Measurements from ENCODE around the gene WIPF3.

The WIPF3 gene

GRCh38 chr7:29847916-29848315, 41.6 kb downstream of the WIPF3 start:
- no peak for DNase-seq (ENCODE audit: low spot score)

GRCh38 chr7:29848941-29849340, 42.6 kb downstream of the WIPF3 start:
- no peak for DNase-seq (ENCODE audit: low spot score)

- DNase-seq (ENCODE audit: low spot score) = no peak
Observed at GRCh38 chr7:29851487-29851886, 45.2 kb downstream of the WIPF3 start.

GRCh38 chr7:29852457-29852856, 46.1 kb downstream of the WIPF3 start:
- DNase-seq (ENCODE audit: low spot score) = no peak

GRCh38 chr7:29853072-29853471, 46.8 kb downstream of the WIPF3 start:
- DNase-seq (ENCODE audit: low spot score) = no peak

GRCh38 chr7:29853789-29854188, 47.5 kb downstream of the WIPF3 start:
- DNase-seq (ENCODE audit: low spot score) = no peak

GRCh38 chr7:29854257-29854938, 48.1 kb downstream of the WIPF3 start:
- no peak for DNase-seq (ENCODE audit: low spot score)

GRCh38 chr7:29857654-29858053, 51.3 kb downstream of the WIPF3 start:
- no peak for DNase-seq (ENCODE audit: low spot score)

GRCh38 chr7:29858191-29858951, 52.1 kb downstream of the WIPF3 start:
- no peak for DNase-seq (ENCODE audit: low spot score)

- no peak for DNase-seq (ENCODE audit: low spot score)
Observed at GRCh38 chr7:29859104-29859503, 52.8 kb downstream of the WIPF3 start.

GRCh38 chr7:29859524-29860185, 53.3 kb downstream of the WIPF3 start:
- DNase-seq (ENCODE audit: low spot score) = no peak

- DNase-seq (ENCODE audit: low spot score) = no peak
Observed at GRCh38 chr7:29860186-29860585, 53.9 kb downstream of the WIPF3 start.

GRCh38 chr7:29861884-29862283, 55.6 kb downstream of the WIPF3 start:
- no peak for DNase-seq (ENCODE audit: low spot score)

- DNase-seq (ENCODE audit: low spot score) = no peak
Observed at GRCh38 chr7:29864656-29865055, 58.3 kb downstream of the WIPF3 start.

- DNase-seq (ENCODE audit: low spot score) = no peak
Observed at GRCh38 chr7:29865526-29865925, 59.2 kb downstream of the WIPF3 start.

GRCh38 chr7:29866490-29866930, 60.2 kb downstream of the WIPF3 start:
- DNase-seq (ENCODE audit: low spot score) = no peak

- DNase-seq (ENCODE audit: low spot score) = no peak
Observed at GRCh38 chr7:29871787-29872398, 65.6 kb downstream of the WIPF3 start.

GRCh38 chr7:29873644-29874294, 67.5 kb downstream of the WIPF3 start:
- DNase-seq (ENCODE audit: low spot score) = no peak

- no peak for DNase-seq (ENCODE audit: low spot score)
Observed at GRCh38 chr7:29875741-29876140, 69.4 kb downstream of the WIPF3 start.

GRCh38 chr7:29877196-29877595, 70.9 kb downstream of the WIPF3 start:
- no peak for DNase-seq (ENCODE audit: low spot score)

- DNase-seq (ENCODE audit: low spot score) = peak; percentile 45
Observed at GRCh38 chr7:29878081-29878688, 71.9 kb downstream of the WIPF3 start.

- DNase-seq (ENCODE audit: low spot score) = no peak
Observed at GRCh38 chr7:29879609-29880008, 73.3 kb downstream of the WIPF3 start.
